Measurements from ENCODE around the gene OSBPL10. TPM values are rescaled to one million over a fixed set of nuclear protein-coding genes. Genes with fewer than 3 reads are reported as not detected.

Gene OSBPL10
- total and polyA plus RNA-seq, 2 donors (not counting 1 experiment from before 2014, with no cell fraction given): 88.5 to 310 TPM

DNA sequence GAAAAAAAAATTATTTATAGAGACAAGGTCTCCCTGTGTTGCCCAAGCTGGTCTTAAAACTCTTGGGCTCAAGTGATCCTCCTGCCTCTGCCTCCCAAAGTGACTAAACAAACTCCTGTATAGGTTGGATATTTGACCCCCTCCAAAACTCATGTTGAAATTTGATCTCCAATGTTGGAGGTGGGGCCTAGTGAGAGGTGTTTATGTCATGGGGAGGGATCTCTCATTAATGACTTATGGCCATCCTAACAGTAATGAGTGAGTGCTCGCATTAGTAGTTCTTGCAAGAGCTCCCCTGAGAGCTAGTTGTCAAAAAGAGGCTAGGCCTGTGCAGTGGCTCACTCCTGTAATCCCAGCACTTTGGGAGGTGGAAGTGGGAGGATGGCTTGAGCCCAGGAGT lies 307.1 kb downstream of the OSBPL10 start:
- Histone ChIP-seq H3K79me2 (ENCODE audit: control insufficient read depth, insufficient read depth, low read length) (no peaks in the 10 kb centered on the region), H3K27me3 (replicated peaks in 1 of 4; ENCODE audit: control extremely low read depth in 1 of 4, control insufficient read depth in 3 of 4, insufficient read depth in 4 of 4, low read length in 3 of 4) (no peaks in the 10 kb centered on the region), H3K4me2 (replicated peaks; ENCODE audit: low read depth, low read length, poor library complexity, severe bottlenecking) (no peak overlapping the region), H3K36me3 (replicated peaks in 1 of 2; ENCODE audit: control extremely low read depth in 1 of 2, control insufficient read depth in 1 of 2, extremely low read depth in 1 of 2, insufficient read depth in 2 of 2, low read length in 1 of 2) (peaks cover 6 to 76% of the 10 kb centered on the region in 2 experiments), H3K27ac (ENCODE audit: low read length in 2 of 2) (no peak overlapping the region), H3K9ac (ENCODE audit: low read length) (no peak overlapping the region), H3K4me1 (ENCODE audit: control insufficient read depth in 2 of 2, insufficient read depth in 2 of 2, low read length in 2 of 2) (no peaks in the 10 kb centered on the region), H2AFZ (ENCODE audit: insufficient read depth, low read depth, low read length, poor library complexity, severe bottlenecking) (no peak overlapping the region), H3K9me3 (ENCODE audit: control extremely low read depth in 1 of 3, control insufficient read depth in 2 of 3, insufficient read depth in 1 of 3, low read length in 2 of 3) (peaks cover 0 to 3% (median 0%) of the 10 kb centered on the region in 3 donors), H3K4me3 (ENCODE audit: control extremely low read depth in 1 of 5, extremely low read depth in 1 of 5, insufficient read depth in 1 of 5, low read depth in 2 of 5, low read length in 4 of 5) (no peak overlapping the region), H4K20me1 (ENCODE audit: control insufficient read depth, insufficient read depth, low read length, poor library complexity, severe bottlenecking) (peaks cover 12% of the 10 kb centered on the region)
- POLR2A ChIA-PET: no interaction called here
- 100% methylated on average over 1 of the region's 1 CpG for WGBS (ENCODE audit: insufficient coverage)
- Mint-ChIP-seq H3K9me3 (ENCODE audit: insufficient read depth) (no peaks in the 10 kb centered on the region), H3K4me3 (no peak overlapping the region), H3K4me1 (no peaks in the 10 kb centered on the region), H3K27ac (no peak overlapping the region), H3K27me3 (no peaks in the 10 kb centered on the region)
- CTCF ChIA-PET: no interaction called here
- TF ChIP-seq EZH2 (IDR thresholded peaks at IDR 0.05; ENCODE audit: borderline replicate concordance, insufficient read depth, low read depth, low read length, poor library complexity, severe bottlenecking): no peak
- TF ChIP-seq, protein P1, sequence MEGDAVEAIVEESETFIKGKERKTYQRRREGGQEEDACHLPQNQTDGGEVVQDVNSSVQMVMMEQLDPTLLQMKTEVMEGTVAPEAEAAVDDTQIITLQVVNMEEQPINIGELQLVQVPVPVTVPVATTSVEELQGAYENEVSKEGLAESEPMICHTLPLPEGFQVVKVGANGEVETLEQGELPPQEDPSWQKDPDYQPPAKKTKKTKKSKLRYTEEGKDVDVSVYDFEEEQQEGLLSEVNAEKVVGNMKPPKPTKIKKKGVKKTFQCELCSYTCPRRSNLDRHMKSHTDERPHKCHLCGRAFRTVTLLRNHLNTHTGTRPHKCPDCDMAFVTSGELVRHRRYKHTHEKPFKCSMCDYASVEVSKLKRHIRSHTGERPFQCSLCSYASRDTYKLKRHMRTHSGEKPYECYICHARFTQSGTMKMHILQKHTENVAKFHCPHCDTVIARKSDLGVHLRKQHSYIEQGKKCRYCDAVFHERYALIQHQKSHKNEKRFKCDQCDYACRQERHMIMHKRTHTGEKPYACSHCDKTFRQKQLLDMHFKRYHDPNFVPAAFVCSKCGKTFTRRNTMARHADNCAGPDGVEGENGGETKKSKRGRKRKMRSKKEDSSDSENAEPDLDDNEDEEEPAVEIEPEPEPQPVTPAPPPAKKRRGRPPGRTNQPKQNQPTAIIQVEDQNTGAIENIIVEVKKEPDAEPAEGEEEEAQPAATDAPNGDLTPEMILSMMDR (IDR thresholded peaks at IDR 0.05): no peak
- no peak for ATAC-seq (ENCODE audit: low read depth)
- DNase-seq: no peak
- intact Hi-C loops (cut with micrococcal nuclease): no loop called here

DNA sequence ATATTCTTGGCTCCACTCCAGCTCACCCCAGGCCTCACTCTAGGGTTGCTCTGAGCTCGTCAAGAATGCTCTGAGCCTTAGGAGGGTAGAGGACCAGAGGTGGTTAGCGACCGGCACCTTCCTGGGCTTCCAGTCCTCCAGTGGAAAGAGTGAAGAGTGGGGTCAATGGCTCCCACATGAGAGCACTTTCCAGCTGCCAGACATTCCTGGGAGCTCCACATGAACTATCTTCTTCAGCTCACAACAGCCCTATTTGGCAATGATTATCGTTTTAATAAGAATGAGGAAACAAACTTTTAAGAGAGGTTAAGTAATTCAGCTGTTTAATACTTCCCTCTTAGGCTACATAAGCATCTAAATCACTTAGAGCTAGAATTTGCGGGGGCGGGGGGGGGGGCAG lies 309.1 kb downstream of the OSBPL10 start:
- Histone ChIP-seq H2AFZ (ENCODE audit: insufficient read depth, low read depth, low read length, poor library complexity, severe bottlenecking) (no peak overlapping the region), H3K9ac (ENCODE audit: low read length) (no peak overlapping the region), H3K27ac (ENCODE audit: low read length in 2 of 2) (no peak overlapping the region), H3K4me2 (replicated peaks; ENCODE audit: low read depth, low read length, poor library complexity, severe bottlenecking) (no peak overlapping the region), H3K4me3 (ENCODE audit: control extremely low read depth in 1 of 5, extremely low read depth in 1 of 5, insufficient read depth in 1 of 5, low read depth in 2 of 5, low read length in 4 of 5) (no peak overlapping the region), H3K79me2 (ENCODE audit: control insufficient read depth, insufficient read depth, low read length) (no peaks in the 10 kb centered on the region), H3K36me3 (replicated peaks in 1 of 2; ENCODE audit: control extremely low read depth in 1 of 2, control insufficient read depth in 1 of 2, extremely low read depth in 1 of 2, insufficient read depth in 2 of 2, low read length in 1 of 2) (peaks cover 8 to 84% of the 10 kb centered on the region in 2 experiments), H3K4me1 (ENCODE audit: control insufficient read depth in 2 of 2, insufficient read depth in 2 of 2, low read length in 2 of 2) (no peaks in the 10 kb centered on the region), H3K27me3 (replicated peaks in 1 of 4; ENCODE audit: control extremely low read depth in 1 of 4, control insufficient read depth in 3 of 4, insufficient read depth in 4 of 4, low read length in 3 of 4) (no peaks in the 10 kb centered on the region), H3K9me3 (ENCODE audit: control extremely low read depth in 1 of 3, control insufficient read depth in 2 of 3, insufficient read depth in 1 of 3, low read length in 2 of 3) (peaks cover 0 to 3% (median 0%) of the 10 kb centered on the region in 3 donors), H4K20me1 (ENCODE audit: control insufficient read depth, insufficient read depth, low read length, poor library complexity, severe bottlenecking) (peaks cover 18% of the 10 kb centered on the region)
- peak overlapping the region; percentile 26 for H3K27ac Mint-ChIP-seq
- POLR2A ChIA-PET: no interaction called here
- H3K4me3 Mint-ChIP-seq: no peak overlapping the region
- ATAC-seq (ENCODE audit: low read depth) (no peak), DNase-seq (no peak)
- intact Hi-C loops (cut with micrococcal nuclease): no loop called here
- no peaks in the 10 kb centered on the region for H3K27me3 Mint-ChIP-seq
- CTCF ChIA-PET: interaction anchor here (1.0 kb wide), 1 partner anchor 53 kb away, joined by 3 read pairs; no protein-coding TSS in a partner anchor
- no CpG with 5 or more reads among the region's 6 CpGs for WGBS (ENCODE audit: insufficient coverage)
- H3K9me3 Mint-ChIP-seq (ENCODE audit: insufficient read depth): no peaks in the 10 kb centered on the region
- TF ChIP-seq EZH2 (IDR thresholded peaks at IDR 0.05; ENCODE audit: borderline replicate concordance, insufficient read depth, low read depth, low read length, poor library complexity, severe bottlenecking): no peak
- TF ChIP-seq, protein P1 (IDR thresholded peaks at IDR 0.05): no peak
- H3K4me1 Mint-ChIP-seq: no peaks in the 10 kb centered on the region

All from B cell (primary cell).